GM21360 (cell line): ENCODE results near the gene NPLOC4.
"Not testable (repeated sequence)": the region's sequence is repeated elsewhere in the genome, so short reads cannot be mapped to it uniquely, and the experiment has no call there.

ENCODE experiments used
- ATAC-seq: cut with Tn5 transposase; IDR thresholded peaks from one replicate; pipeline ENCODE4 v1.9.1; 2021; ENCODE audit warnings: mild to moderate bottlenecking, moderate library complexity; ENCODE audit not compliant: unreplicated experiment

The NPLOC4 gene

GRCh38 chr17:81535480-81536298 lies 101.2 kb downstream of the NPLOC4 start:
- no peak for ATAC-seq

- no peak for ATAC-seq
Observed at GRCh38 chr17:81535007-81535328, 101.9 kb downstream of the NPLOC4 start.

DNA sequence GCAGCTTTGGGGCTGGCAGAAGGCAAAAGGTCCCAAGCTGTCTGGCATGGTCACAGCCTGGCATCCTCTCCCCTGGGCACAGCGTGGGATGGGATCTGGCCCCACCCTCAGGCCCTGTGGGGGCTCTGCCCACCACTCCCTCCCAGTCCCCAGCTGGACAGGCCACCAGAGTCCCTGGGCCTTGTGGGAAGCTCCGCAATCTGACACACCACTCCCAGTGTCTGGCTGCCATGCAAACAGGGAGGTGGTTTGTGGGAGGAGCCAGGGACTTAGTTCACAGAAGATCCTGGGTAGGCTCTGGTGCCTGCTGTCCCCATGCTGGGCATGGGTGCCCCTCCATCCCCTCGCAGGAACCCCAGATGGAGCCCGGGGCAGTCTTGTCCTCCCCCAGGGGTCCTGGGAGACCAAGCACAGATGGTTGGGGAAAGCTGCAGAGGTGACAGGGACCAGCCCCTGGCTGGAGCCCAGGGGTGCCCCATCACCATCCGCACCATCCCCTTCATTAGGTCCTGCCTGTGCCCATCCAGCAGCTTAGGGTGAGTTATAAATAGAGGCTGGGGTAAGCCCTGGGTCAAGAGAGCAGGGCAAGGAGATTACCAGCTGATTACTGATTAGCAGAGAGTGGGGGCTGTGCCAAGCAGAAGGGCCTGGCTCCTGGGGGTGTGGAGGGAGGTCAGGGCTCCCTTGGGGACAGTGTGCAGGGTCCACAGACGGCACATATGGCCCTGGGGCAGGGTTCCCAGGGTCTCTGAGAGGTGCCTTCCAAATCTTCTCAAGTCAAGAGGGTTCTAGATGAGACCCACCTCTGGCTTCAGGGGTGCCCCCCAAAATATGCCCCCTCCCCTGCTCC lies 102.5 kb downstream of the NPLOC4 start:
- ATAC-seq: no peak

DNA sequence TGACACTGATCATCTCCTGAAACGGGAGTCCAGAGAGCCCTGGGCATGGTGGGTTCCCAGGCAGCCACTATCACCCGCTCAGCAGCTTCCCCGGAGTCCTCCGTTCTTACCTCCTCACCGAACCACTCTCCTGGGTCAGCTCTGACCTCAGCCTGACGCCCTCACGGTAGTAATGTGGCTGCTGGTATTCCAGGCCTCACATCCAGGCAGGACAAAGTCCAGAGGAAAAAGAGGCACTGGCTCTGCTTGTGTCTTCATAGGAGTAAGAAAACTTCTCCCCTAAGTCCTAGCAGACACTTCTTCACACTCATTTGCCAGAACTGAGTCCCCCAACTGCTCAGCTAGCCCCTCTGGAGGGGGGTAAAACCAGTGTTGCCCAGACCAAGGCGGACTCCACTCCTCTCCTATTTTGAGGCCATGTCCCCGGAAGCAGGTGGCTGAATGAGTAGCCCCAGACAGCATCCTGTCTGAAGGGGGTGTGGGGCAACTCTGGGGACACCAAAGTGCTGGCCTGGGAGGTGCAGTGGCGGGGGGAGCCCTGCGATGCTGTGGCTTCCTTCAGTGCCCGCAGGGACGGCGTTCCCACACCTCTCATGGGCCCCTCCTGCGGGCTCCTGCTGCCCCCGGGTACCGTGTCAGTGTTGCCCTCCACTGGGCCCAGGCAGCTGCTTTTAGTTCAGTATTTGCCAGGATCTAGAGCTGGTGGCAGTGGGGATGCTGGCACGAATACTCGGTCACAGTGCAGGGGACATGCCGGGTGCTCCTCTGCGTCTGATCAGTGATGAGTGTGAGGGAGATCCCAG lies 103.4 kb downstream of the NPLOC4 start:
- no peak for ATAC-seq

GRCh38 chr17:81532490-81533287 lies 104.2 kb downstream of the NPLOC4 start:
- no peak for ATAC-seq

- ATAC-seq: not testable (repeated sequence)
Observed at GRCh38 chr17:81531998-81532404, 104.9 kb downstream of the NPLOC4 start.

GRCh38 chr17:81531013-81531412 lies 105.9 kb downstream of the NPLOC4 start:
- ATAC-seq: not testable (repeated sequence)

GRCh38 chr17:81529437-81529803 lies 107.5 kb downstream of the NPLOC4 start:
- no peak for ATAC-seq

DNA sequence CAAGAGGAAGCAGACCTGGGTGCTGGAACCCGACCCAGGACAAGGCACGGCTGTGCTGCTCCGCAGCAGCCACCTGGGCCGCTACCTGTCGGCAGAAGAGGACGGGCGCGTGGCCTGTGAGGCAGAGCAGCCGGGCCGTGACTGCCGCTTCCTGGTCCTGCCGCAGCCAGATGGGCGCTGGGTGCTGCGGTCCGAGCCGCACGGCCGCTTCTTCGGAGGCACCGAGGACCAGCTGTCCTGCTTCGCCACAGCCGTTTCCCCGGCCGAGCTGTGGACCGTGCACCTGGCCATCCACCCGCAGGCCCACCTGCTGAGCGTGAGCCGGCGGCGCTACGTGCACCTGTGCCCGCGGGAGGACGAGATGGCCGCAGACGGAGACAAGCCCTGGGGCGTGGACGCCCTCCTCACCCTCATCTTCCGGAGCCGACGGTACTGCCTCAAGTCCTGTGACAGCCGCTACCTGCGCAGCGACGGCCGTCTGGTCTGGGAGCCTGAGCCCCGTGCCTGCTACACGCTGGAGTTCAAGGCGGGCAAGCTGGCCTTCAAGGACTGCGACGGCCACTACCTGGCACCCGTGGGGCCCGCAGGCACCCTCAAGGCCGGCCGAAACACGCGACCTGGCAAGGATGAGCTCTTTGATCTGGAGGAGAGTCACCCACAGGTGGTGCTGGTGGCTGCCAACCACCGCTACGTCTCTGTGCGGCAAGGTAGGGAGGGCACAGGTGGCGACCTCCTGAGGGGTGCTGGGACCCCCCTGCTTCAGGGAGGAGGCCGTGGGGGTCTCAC lies 108.1 kb downstream of the NPLOC4 start:
- ATAC-seq: no peak

- no peak for ATAC-seq
Observed at GRCh38 chr17:81528384-81528650, 108.6 kb downstream of the NPLOC4 start.

DNA sequence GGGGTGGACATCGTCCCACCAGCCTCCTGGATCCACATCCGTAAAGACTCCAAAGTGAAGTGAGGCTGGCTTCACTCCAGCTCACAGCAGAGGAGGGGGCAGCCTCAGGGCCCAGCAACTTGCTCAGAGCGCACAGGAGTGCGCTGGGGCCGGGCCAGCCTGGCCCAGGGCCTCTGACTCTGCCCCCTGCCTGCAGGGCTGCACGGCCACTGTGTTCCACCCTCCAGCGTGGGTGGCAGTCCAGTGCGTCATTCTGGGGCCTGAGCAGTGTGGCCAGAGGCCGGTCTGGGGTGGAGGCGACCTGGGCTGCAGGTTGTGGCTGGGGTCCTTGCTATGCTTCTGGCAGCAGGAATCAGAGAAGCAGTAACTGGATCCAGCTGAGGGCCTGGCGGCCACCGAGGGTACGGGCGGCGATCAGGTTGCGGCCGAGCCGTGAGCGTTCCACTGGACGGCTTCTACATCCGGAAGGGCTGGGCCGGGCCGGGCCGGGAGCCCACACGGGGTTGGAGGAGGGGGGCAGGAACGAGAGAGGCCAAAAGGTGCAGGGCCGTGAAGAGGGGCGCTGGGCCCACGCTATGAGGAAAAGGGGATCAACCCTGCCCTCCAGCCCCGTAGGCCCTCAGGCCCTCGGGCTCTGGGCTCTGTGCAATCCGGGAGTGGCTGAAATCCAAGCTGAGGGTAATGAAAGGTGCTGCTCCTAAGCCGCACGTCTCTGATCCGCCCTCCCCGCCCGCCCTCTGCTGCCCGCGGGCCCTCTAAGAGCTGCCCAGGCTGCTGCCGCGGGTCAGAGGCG lies 109.1 kb downstream of the NPLOC4 start, which contains the start of gene FSCN2:
TSS of gene FSCN2 (plus strand) at position 787 of the 793 bp plus-strand sequence. CDS start 155 bp downstream, outside the sequence.
- no peak for ATAC-seq

DNA sequence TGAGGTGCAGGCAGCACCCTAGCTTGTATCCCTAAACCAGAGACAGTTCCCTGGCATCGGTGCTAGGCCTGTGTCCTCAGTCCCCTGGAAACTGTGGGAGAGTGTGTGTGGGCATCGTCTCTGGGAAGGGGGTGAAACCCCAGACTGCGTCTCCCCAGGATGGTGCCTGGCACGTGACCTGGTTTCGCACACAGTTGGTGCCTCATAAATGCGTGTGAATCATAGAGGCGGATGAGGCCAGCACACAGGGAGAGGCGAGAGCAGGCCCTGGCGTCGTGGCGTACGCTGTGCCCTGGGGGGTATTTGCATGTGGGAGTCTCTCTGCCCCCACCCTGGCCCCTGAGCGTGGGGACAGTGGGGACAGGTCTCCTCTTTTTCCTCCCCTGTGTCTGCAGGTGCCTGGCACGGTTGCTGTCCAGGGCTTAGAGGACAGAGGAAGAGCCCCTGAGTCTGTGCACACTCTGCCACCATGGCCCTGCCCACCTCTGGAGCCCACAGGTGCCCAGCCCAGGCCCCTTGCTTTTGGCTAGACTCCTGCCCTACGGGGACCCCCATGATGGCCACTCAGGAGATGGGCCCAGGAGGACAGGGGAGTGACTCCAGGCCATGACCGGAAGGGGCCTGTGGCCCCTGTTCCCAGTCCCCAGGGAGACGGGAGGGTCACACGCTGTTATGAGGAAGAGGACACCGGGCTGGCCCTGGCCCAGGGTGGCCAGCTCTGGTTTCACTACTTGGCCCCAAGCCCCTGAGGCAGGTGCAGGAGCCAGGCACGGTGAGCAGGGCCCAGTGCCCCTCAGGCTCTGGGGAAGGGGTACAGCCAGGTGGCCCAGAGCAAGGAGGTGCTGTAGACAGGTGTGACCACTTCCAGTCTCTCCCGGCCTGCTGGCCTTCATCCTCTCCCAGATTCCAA lies 110.0 kb downstream of the NPLOC4 start:
- no peak for ATAC-seq

DNA sequence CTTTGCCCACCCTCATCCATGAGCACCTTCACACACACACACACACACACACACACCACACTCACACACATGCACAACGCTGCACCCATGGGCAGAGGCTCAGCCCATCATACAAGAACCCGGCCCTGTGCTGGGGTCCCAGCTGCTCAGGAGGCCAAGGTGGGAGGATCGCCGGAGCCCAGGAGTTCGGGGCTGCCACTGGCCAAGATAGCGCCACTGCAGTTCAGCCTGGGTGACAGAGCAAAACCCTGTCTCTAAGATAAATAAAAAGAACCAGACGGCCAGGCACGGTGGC lies 112.1 kb downstream of the NPLOC4 start:
- ATAC-seq: no peak

GRCh38 chr17:81524039-81524864 lies 112.7 kb downstream of the NPLOC4 start:
- ATAC-seq: no peak

DNA sequence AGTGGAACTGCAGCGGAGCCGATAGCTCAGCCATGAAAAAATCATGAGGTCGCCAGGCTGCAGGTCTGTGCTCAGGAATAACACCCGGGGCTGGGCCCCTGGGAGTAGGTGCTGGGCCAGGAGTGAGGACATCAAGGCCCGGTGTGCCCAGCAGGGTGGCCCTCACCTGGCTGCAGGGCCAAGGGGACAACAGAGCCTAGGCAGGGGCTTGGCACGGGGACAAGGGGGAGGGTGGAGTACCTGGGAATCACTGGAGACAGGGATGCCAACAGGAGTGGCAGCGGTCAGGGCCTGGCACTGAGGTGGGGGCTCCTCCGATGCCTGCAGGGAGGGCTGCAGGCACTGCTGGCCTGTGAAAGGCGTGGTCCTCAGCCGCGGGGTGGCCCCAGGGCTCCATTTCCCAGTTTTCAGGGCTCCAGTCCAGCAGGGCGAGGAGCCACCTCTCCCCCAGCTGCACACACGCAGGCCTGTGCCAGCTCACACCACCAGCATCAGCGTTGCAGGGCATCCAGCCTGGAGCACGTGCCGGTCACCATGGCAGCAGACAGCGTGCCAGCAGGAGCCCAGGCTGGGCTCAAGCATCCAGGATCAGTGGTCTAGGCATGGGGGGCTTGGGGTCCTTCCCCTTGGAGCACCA lies 113.4 kb downstream of the NPLOC4 start:
- no peak for ATAC-seq

DNA sequence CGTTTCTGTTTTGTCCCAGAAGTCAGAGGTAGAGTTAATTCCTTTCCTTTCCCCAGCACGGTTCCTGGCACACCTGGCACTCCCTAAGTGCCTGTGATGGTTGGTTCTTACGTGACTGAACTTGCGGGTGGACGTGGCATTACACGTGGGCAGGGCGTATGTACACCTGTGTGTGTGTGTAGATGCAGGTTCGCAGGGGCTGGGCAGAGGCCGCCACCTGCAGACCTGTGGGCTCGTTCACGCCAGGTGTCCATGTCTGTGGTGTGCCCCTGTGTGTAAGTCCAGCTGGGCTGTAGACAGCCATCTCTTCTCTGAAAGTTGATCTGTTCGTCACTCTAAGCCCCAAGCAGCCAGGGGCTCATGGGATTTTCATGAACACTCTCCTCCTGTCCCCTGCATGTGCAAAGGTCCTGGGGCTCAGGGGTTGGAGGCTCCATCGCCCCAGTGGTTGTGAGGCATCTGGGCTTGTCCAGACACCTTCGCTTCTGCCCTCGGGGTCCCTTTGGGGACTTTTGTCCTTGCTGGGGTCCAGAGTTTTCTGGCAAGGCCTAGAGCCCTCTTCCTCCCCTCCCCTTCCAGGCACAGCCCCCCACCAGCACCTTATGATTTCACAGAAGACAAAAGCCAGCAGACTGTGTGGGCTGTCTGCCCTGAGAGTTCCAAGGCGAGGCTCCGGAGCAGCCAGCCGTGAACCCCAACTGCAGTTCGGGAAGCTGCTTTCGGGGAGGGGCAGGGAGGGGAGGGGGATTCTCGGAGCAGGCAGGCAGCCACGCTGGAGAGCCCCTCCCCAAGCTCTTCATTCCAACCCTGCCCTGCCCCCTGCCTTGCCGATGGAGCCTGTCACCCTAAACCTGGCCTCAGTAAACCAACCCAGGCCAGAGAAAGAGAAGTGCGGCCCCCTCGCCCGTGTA lies 114.2 kb downstream of the NPLOC4 start:
- no peak for ATAC-seq
